RWPE2 (cell line): ENCODE results near the gene RIMKLA.

ENCODE experiments used
- ATAC-seq: fragments of 200-7000 bp; cut with Tn5 transposase; 3 replicates; pipeline ENCODE4 v1.9.1; 2021; ENCODE audit warnings: low read depth
- DNase-seq: peaks from one replicate; pipeline ENCODE4 v3.0.0-alpha.2; 2020; ENCODE audit warnings: low spot score
- H3K27ac ChIP-seq: fragments of 450-650 bp; 2 replicates; pipeline ENCODE4 v1.5.1; 2017; ENCODE audit warnings: mild to moderate bottlenecking; ENCODE audit not compliant: poor library complexity, severe bottlenecking
- H3K27me3 ChIP-seq: fragments of 250-450 bp; sonication (Bioruptor Pico); 2 replicates; pipeline ENCODE4 v1.5.1; 2021; ENCODE audit warnings: mild to moderate bottlenecking, moderate library complexity; ENCODE audit not compliant: insufficient read depth, poor library complexity, severe bottlenecking
- H3K36me3 ChIP-seq: fragments of 250-450 bp; sonication (Bioruptor Pico); 2 replicates; pipeline ENCODE4 v1.5.1; 2020; ENCODE audit warnings: low read depth, mild to moderate bottlenecking, moderate library complexity
- H3K4me1 ChIP-seq: fragments of 250-450 bp; sonication (Bioruptor Pico); 2 replicates; pipeline ENCODE4 v1.5.1; 2021; ENCODE audit warnings: mild to moderate bottlenecking, moderate library complexity; ENCODE audit not compliant: insufficient read depth, poor library complexity, severe bottlenecking
- H3K4me3 ChIP-seq: fragments of 250-450 bp; sonication (Bioruptor Pico); 2 replicates; pipeline ENCODE4 v1.5.1; 2021; ENCODE audit warnings: mild to moderate bottlenecking, moderate library complexity; ENCODE audit not compliant: severe bottlenecking
- H3K9me3 ChIP-seq: fragments of 250-450 bp; sonication (Bioruptor Pico); 2 replicates; pipeline ENCODE4 v1.5.1; 2021; ENCODE audit warnings: mild to moderate bottlenecking, moderate library complexity; ENCODE audit not compliant: severe bottlenecking
- CTCF ChIP-seq: fragments of 450-650 bp; IDR thresholded peaks from one replicate; pipeline ENCODE4 v1.5.1; 2017; ENCODE audit warnings: mild to moderate bottlenecking, moderate library complexity; ENCODE audit not compliant: poor library complexity, severe bottlenecking

The RIMKLA gene

DNA sequence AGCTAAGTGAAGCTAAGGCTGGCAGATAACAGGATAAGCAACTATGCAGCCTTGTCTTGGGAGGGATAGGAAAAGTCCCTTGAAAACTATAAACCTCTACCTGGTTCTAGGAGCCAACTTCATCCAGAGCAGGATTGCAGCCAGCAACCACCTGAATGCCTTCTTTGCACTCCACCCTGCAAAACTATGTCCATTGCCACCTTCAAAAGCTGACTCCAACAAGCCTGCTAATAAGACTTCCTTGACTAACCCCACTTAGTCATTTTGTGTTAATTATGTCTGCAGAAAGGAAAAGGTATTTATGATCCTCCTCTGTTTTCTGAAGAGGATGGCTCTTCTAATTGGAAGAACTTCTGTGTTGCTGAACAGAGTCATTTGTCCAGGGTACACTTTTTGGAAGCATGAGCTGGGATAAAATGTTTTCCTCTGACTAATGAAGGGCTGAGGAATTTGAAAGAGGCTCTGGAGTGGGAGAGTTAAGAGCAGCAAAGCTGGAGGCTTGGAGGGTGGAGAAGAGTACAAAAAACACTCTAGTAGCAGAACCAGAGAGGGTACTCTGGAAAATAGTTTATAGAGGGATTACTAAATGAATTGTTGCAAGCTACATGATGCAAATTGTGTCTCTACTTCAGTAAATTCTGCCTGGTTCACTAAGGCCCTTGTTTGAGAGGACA is 9.6 kb upstream of the RIMKLA start:
- TF ChIP-seq CTCF: no peak
- H3K9me3 ChIP-seq: no peaks in the 10 kb centered on the region
- no peak for ATAC-seq
- no peak overlapping the region for H3K27ac ChIP-seq
- no peaks in the 10 kb centered on the region for H3K4me1 ChIP-seq
- no peaks in the 10 kb centered on the region for H3K36me3 ChIP-seq
- no peaks in the 10 kb centered on the region for H3K27me3 ChIP-seq
- DNase-seq: no peak
- H3K4me3 ChIP-seq: no peak overlapping the region

GRCh38 chr1:42372796-42373195 is 7.8 kb upstream of the RIMKLA start:
- DNase-seq: no peak
- no peak overlapping the region for H3K4me3 ChIP-seq
- no peaks in the 10 kb centered on the region for H3K9me3 ChIP-seq
- H3K36me3 ChIP-seq: no peaks in the 10 kb centered on the region
- H3K27me3 ChIP-seq: no peaks in the 10 kb centered on the region
- no peak for ATAC-seq
- TF ChIP-seq CTCF: no peak
- no peak overlapping the region for H3K27ac ChIP-seq
- no peaks in the 10 kb centered on the region for H3K4me1 ChIP-seq

DNA sequence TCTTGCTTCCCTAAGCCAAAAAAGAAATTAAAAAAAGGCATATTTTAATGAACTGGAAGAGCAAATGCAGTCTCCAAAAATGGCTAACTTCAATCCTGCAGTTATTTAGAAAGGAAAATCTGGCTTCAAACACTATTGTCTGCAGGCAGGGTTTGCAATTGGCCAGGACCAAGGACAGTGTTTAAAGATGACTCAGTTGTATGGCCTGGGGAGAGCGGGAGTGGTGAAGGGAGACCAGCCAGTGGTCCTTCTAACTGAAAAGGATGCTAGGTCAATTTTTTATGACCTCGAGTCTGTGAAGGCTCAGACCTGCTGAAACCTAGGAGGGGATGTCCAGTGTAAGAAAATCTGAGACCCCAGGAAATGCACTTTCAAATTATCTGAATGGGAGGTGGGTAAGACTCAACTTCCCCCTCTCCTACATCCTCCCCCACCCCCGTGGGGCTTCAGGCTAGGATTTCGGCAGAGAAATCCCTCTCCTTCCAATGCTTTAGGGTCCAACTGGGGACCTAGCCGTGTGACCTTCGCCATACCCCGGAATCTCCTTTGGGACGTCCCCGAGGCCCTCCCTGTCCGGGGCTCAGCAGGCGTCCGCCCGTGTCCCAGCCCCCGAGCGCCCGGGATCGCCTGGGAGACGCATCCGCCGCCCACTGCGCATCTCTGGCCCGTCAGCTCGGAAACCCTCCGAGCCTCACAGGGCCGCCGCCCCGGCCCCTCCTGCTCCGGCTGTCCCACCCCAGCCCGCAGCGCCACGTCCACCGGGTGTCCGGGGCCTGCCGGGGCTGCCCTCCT is 602 bp upstream of the RIMKLA start:
- DNase-seq: no peak
- TF ChIP-seq CTCF: no peak
- Histone ChIP-seq H3K36me3 (no peaks in the 10 kb centered on the region), H3K27ac (no peak overlapping the region), H3K27me3 (peaks cover 24% of the 10 kb centered on the region), H3K9me3 (no peaks in the 10 kb centered on the region), H3K4me3 (peak overlapping the region; percentile 49), H3K4me1 (no peaks in the 10 kb centered on the region)
- ATAC-seq: peak; percentile 58

- Histone ChIP-seq H3K27ac (no peak overlapping the region), H3K4me1 (no peaks in the 10 kb centered on the region), H3K9me3 (no peaks in the 10 kb centered on the region), H3K36me3 (no peaks in the 10 kb centered on the region), H3K27me3 (peaks cover 24% of the 10 kb centered on the region), H3K4me3 (peak overlapping the region; percentile 49)
- ATAC-seq (no peak), DNase-seq (no peak)
- TF ChIP-seq CTCF: no peak
Observed at GRCh38 chr1:42381280-42381673, 685 bp downstream of the RIMKLA start.

- no peak overlapping the region for H3K4me3 ChIP-seq
- no peaks in the 10 kb centered on the region for H3K36me3 ChIP-seq
- no peak for ATAC-seq
- no peak for TF ChIP-seq CTCF
- no peak overlapping the region for H3K27ac ChIP-seq
- H3K27me3 ChIP-seq: peaks cover 17% of the 10 kb centered on the region
- H3K4me1 ChIP-seq: no peaks in the 10 kb centered on the region
- H3K9me3 ChIP-seq: no peaks in the 10 kb centered on the region
- DNase-seq: no peak
Observed at GRCh38 chr1:42385283-42385682, 4.7 kb downstream of the RIMKLA start.
